Epithelial cell of esophagus (primary cell): ENCODE measurements around the gene SNRNP48.

ENCODE experiments used
- DNase-seq: peaks from one replicate; pipeline ENCODE4 v3.0.0; 2010; ENCODE audit warnings: low read depth
- H3K4me3 ChIP-seq: 2 replicates; pipeline ENCODE4 v1.5.1; 2011; ENCODE audit warnings: mild to moderate bottlenecking, low read length, control low read depth
- CTCF ChIP-seq: IDR thresholded peaks from 2 replicates; pipeline ENCODE4 v1.5.1; 2011; ENCODE audit warnings: low read depth, mild to moderate bottlenecking, low read length, control low read depth, inconsistent platforms; ENCODE audit not compliant: insufficient read depth; ENCODE audit errors: missing control alignments

Gene SNRNP48

GRCh38 chr6:7543789-7544424 is 46.1 kb upstream of the SNRNP48 start:
- TF ChIP-seq CTCF, result no peak
- peak overlapping the region; percentile 92 for H3K4me3 ChIP-seq
- DNase-seq, result peak; percentile 44

GRCh38 chr6:7544597-7544996 is 45.4 kb upstream of the SNRNP48 start:
- DNase-seq, result no peak
- no peak for TF ChIP-seq CTCF
- peak overlapping the region; percentile 92 for H3K4me3 ChIP-seq

- no peak for DNase-seq
- no peak for TF ChIP-seq CTCF
- H3K4me3 ChIP-seq, result peak overlapping the region; percentile 92
Observed at GRCh38 chr6:7545316-7546019, 44.5 kb upstream of the SNRNP48 start.

- no peak for TF ChIP-seq CTCF
- H3K4me3 ChIP-seq, result peak overlapping the region; percentile 92
- DNase-seq, result peak; percentile 76
Observed at GRCh38 chr6:7546020-7546369, 44.0 kb upstream of the SNRNP48 start.

GRCh38 chr6:7546383-7546782 is 43.6 kb upstream of the SNRNP48 start:
- H3K4me3 ChIP-seq, result peak overlapping the region; percentile 92
- TF ChIP-seq CTCF, result no peak
- no peak for DNase-seq

GRCh38 chr6:7546896-7547295 is 43.1 kb upstream of the SNRNP48 start:
- TF ChIP-seq CTCF, result no peak
- DNase-seq, result peak; percentile 80
- peak overlapping the region; percentile 92 for H3K4me3 ChIP-seq

- no peak for TF ChIP-seq CTCF
- DNase-seq, result no peak
- H3K4me3 ChIP-seq, result peak overlapping the region; percentile 92
Observed at GRCh38 chr6:7547315-7547714, 42.7 kb upstream of the SNRNP48 start.
